Measurements from ENCODE around the gene DUSP23.
A peak's percentile ranks its signal among the peaks of the same experiment; 100 is the strongest.

Gene DUSP23

DNA sequence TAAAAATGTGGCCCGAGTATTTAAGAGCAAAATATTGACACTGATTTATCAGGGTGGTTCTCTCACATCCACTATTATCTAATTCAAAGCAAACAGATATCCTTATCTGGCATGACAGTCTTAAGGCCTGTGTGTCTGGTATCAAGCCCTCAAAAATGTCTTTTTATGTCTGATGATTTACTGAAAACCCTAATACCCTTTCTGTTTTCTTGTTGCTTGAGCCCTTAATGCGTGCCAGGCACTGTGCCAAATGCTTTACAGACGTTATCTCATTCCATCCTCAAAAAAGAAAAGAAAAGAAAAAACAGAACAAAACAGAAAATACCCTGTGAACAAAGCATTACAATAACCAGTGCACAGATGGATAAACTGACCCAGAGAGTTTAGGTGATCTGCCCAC lies 5.7 kb downstream of the DUSP23 start:
- peak; percentile 38 for DNase-seq (ENCODE audit: low spot score)

DNA sequence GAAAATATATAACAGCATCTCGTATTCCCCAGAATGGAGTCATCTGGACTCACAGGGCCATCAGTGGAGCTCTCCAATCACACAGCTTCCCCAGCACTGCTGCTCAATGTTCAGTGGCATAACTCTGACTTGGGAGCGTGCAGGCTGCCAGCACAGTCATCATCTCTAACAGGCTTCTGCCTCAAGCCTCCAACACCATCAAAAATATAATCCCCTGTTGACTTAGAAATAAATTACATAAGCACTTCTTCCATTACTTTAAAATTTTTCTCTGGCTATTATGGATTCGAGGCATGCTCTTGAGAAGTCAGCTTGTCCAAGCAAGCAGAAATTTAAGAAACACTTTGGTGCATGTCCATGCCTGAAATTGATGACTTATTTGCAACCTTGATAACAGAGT lies 6.2 kb downstream of the DUSP23 start:
- DNase-seq (ENCODE audit: low spot score) = no peak

DNA sequence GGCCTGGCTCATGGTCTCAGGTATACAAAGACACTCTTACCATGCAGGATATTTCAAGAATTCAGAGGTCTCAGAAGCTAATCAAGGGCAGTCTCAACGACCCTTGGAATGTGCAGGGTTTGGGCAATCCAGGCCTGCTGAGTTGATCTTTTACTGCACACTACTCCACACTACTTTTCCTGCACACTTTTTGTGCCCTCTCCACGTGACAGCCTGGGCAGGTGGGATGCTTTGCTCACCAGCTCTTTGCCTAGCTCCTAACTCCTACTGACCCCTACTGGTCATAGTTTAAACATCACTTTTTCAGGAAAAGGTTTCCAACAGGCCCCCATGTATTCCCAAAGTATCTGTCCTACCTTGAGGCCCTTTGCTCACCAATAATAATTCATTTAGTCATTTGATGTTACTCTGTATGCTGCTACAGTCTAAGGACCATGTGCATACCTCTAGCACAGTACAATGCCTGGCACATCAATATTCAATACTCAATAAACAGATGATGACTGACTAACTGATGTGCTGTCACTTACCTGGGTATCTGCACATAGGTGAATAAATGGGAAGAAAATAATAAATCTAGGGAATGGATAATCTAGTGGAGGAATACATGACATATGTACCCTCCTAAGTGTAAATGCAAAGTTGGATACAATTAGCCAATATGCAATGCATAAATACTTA lies 9.6 kb downstream of the DUSP23 start:
- DNase-seq (ENCODE audit: low spot score) = peak; percentile 17

DNA sequence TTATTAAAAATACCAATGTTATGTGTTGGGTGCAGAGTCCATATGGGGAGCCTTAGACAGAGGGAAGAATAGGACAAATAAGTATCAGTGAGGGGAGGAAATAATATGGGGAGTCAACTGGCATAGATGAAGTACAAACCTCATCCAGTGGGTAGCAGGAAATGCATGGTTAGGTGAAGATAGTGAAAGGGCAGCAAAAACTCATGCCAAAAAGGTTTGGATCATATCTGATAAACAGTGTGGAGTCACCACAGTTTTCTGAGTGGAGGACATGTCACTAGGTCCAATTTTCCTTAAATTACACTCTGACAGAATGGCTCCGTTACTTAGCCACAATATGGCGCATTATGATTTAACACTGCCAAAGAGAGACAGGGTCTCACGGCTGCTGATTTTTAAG lies 10.3 kb downstream of the DUSP23 start:
- no peak for DNase-seq (ENCODE audit: low spot score)

DNA sequence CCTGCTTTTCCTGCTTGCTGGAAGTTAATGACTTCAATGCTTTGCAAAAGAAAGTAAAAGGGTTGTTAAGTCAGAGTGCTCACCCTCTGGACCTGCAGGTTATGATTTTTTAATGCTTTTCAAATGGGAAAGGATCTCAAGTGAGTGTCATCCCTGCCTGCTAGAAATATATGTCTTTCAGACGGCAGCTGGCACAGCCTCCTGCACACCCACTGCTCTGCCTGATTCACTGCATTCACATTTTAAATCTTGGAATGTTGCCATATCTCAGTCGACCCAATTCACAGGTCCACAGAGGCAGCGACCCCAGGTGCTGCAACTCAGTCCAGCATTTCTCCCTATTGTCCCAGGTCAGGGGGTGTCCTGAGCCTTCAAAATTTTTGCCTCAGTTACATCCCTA lies 10.7 kb downstream of the DUSP23 start:
- no peak for DNase-seq (ENCODE audit: low spot score)

DNA sequence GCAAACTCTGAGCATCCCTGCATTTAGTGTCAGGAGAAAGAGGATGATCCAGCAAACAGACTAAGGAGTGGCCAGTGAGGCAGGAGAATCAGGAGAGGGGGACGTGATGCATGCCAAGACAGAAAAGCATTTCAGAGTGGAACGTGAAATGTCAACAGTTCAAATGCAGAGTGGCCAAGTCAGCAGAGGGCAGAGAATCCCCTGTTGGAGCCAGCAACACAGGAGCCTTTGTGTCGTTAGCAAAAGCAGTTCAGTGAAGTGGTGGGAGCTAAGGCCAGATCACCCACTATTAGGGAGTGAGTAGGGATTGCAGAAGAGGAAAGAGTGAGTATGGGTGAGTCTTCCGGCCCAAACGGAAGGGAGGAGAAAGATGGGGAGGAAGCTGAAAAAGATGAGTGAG lies 14.8 kb downstream of the DUSP23 start:
- DNase-seq (ENCODE audit: low spot score) = no peak

DNA sequence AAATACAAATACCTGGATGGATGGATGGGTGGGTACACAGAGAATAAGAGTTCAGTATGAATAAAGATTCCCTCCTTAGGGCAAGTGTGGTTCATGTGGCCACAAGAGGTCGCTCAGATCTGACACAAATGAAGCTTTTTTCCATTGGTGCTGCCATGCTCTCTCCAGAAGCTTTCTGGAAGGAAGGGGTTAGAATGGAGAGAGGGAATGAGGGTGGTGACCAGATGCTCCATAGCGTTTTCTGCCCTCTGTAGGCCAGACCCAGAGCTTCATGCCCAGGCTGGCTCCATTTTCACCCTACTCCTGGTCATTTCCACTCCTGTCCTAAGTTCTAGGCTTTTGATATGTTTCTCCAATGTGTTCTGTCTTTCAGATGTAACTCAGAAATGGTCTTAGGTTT lies 18.1 kb downstream of the DUSP23 start:
- peak; percentile 81 for DNase-seq (ENCODE audit: low spot score)

DNA sequence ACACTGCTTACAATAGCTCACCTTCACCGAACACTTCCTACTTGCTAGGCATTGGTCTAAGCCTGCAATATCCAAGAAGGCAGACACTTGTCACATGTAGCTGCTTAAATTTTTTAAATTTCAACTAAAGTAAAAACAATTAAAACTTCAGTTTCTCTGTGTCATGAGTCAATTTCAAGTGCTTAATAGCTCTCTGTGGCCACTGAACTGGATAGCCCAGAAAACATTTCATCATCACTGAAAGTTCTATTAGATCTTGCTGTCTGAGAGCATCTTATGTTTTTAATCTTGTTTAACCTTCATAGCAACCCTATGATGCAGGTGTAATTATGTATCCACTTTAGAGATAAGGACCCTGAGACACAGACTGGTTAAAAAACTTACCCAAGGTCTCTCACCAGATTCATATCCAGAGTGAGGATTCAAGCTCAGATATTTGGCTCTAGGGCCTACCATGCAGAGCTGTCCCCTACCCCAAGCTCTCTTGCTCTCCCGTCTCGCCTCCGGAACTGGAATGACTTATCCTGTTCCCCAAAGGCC lies 18.8 kb downstream of the DUSP23 start:
- no peak for DNase-seq (ENCODE audit: low spot score)

DNA sequence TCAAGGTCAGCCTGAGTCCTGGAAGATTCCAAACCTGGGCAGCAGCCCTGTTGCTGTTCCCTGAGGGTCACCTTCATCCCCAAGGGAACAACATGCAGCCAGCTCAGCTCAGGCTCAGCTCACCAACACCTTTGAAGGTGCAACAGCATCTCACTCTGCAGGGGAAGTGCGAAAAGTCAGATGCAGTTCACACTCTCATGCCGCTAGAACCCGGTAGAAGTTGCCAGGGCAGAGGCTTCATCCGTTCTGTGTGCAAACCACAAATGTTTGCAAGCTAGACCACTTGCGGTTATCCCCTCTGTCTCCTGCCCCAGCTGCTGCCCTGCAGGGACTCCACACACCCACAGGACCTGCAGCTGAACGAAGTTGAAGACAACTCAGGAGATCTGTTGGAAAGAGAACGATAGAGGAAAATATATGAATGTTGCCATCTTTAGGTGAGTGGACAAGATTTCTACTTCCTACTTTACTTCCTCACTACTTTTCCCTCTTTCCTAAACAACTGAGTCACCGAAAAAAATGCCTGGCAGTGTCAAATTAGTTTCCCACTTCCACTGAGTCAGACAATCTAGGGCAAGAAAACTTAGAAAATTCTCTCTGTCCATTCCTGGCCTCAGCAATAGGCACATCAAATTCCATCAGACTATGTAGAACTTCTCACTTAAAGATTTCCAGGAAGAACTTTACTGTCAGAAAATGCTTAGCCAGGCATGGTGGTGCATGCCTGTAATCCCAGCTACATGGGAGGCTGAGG lies 19.6 kb downstream of the DUSP23 start:
- DNase-seq (ENCODE audit: low spot score) = no peak

DNA sequence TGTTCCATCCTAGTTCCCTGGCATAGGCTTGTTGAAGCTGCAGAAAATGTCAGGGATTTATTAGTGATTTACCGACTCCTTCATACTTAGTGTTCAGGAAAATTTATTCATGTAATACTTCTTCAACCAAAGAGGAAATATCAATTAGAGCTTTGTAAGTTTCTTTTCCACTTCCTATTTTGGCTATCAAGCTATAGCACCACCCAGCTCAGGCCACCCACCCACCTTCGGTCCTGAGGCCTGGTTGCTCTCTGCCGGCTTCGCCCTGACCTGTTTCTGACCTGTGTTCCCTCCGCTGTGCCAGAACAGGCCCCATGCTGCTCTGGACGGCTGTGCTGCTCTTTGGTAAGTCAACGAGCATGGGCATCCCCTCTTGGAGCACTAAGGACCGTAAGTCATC lies 21.3 kb downstream of the DUSP23 start, which contains the start of gene FCRL6:
Gene FCRL6 (plus strand): TSS at position 250 of the 400 bp plus-strand sequence. CDS start 65 bp downstream, at position 315.
- DNase-seq (ENCODE audit: low spot score) = no peak

DNA sequence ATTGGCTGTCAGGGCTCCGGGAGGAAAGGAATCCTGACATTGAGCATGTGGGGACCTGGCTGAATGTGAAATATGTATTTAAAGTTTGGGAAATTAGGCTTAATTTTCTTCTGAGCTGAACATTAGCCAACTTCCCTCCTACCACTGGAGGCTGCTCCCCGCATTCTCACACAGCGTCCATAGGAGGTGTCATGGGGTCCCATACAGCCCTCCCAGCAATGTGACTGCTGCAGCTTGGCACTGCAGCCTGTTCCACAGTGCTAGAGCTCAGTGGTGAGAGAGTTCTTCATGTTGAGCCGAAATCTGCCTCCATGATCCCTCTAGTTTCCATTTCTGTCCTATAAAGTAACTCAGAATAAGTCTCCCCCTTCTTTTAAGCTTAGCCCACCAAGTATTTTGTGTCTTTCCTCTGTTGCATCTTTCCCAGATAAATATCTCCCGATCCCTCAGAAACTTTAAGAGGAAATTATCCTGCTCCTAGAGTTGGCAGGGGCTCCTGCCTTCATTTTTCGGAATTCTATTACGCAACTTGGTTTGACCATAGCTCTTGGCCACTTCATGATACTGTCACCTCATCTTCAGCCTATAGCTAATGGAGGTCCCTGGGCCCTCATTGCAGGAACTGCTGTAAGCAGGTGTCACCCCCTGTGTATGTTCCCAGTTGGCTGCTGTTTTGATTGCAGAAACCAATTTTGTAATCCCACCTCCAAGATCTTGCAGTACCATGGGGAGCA lies 23.4 kb downstream of the DUSP23 start:
- no peak for DNase-seq (ENCODE audit: low spot score)

DNA sequence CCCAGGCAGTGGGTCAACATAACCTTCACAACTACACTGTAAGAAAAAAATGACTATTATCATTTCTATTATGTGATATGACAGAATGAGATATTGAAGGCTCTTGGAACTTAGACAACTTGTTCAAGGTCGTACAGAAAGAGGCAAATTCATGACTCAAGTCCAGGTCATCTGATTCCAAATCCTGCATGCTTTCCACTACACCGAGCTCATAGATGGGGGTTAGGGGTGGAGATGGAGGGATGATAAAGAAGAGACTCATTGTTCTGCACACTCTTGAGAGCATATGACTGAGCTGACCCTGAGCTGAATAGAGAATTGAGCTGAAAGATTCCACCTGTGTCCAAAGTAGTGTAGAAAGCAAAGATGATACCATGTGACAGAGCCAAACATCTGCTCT lies 24.2 kb downstream of the DUSP23 start:
- DNase-seq (ENCODE audit: low spot score) = no peak

DNA sequence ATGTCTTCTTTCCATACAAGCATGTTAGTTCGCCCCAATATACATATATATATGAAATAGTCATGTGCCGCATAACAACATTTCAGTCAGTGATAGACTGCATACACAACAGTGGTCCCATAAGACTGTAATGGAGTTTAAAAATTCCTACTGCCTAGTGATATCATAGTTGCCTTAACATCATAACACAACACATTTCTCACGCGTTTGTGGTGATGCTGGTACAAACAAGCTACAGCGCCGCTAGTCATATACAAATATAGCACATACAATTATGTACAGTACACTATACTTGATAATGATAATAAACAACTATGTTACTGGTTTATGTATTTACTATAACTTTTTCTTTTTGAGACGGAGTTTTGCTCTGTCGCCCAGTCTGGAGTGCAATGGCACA lies 35.2 kb downstream of the DUSP23 start:
- no peak for DNase-seq (ENCODE audit: low spot score)

DNA sequence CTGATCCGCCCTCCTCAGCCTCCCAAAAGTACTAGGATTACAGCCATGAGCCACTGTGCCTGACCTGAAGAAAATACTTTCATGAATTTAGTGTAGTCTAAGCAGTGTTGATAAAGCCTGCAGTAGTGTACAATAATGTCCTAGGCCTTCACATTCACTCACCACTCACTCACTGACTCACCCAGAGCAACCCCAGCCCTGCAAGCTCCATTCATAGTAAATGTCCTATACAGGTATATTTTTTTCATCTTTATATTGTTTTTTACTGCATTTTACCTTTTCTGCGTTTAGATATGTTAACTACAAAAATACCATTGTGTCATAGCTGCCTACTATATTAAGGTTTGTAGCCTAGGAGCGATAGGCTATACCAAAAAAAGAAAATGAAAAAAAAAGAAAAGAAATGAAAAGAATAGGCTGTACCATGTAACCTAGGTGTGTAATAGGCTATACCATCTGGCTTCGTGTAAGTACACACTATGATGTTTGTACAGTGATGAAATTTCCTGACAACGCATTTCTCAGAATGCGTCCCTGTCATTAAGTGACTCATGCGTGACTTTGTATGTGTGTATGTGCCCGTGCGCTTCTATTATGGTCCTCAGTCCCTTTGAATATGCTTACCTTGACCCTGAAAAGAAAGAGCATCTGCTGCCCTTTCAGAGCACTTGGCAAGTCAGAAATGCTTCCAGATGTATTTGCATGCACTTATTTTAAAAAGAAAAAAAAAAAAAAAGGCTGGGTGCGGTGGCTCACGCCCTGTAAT lies 36.7 kb downstream of the DUSP23 start:
- DNase-seq (ENCODE audit: low spot score) = no peak

DNA sequence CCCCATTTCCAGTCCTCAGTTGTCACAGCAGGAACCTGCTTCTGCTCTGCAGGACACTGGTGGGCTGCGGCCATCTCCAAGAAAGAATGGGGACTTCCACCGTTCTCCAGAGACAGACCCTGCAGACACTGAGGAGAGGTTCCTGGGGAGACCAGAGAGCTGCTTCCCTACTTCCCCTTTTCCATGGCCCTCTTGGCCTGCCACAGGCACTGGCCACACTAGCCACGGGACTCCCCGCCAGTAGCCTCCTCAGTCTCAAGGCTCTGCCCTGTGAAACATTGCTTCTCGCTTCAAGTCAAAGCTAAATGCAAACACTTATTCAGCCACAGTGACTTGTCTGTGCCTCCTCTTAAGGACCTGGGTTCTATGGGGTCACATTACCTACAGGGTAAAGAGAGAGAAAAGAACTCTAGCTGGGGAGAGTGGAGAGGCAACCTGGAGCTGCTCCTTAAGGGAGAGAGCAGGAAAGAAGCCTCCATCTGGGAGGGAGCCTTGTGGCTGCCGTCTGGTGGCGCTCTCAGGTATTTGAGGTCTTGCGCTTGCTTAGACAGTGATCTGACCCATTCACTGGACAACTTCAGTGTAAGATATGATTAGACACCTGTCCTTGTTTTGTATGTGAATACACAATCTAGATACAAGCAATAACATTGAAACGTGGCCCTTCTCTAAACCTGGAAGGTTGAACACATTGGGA lies 40.6 kb downstream of the DUSP23 start:
- DNase-seq (ENCODE audit: low spot score) = no peak

DNA sequence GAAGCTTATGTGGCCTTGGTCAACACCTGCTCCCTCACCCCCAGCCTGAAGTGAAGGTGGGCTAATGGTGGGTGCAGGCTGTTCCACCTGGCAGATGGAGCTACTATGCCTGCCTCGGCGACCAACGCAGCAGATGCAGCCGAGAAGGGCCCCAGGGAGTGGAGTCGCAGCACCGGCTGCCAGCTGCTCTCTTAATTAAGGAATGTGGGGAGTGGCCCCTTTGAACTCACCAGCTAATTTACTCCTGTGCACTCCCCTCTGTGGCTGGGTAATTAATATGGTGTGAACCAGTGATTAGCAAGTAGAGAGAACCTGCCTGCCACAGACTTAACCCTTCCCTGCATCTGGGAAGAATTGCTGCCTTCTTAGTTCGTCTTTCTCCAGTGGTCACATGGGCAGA lies 42.6 kb downstream of the DUSP23 start:
- no peak for DNase-seq (ENCODE audit: low spot score)

DNA sequence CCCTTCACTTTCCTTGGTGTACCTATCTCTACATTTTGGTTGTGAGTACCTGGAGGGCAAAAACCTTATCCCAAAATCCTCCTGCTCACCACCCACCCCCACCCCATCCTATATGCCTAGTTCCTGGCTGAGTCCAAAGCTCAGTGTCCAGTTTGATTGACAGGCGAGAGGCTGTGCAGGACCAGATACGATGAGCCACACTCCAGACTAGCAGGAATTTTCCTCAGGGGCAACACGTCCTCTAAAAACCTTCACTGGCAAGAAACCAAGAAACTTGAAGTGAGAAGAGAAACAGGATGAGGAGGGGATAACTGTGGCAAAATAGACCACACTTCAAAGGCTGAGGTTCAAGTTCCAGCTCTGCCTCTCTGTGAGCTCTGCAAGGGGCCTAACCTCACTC lies 44.8 kb downstream of the DUSP23 start:
- DNase-seq (ENCODE audit: low spot score) = no peak

DNA sequence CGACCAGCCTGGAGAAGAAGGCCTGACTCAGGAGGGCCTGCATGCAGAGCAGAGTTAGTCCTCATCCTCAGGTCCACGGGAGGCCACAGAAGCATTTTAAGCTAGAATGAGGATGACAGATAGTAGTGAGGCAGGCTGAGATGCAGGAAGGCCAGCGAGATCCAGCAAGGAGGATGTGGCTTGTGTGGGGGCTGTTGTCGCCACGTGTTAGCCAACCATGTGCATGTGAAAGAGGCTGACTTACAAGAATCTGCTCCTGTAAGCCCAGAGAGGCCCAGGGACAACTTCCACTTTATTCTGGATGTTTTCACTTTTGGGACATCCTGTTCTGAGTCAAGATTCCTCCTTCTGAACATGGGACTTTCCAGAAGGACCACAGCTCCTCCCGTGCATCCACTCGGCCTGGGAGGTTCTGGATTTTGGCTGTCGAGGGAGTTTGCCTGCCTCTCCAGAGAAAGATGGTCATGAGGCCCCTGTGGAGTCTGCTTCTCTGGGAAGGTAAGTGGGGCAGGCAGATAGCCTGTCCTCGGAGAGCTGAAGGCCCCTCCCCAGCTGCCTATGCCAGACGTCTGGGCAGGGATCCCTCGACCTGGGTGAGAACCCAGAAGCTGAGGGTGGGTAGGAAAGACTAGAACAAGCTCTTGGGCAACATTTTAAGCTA lies 45.8 kb downstream of the DUSP23 start, which contains the start of gene SLAMF8:
Gene SLAMF8 (plus strand): TSS at position 433 of the 661 bp plus-strand sequence. CDS start 26 bp downstream, at position 459.
- DNase-seq (ENCODE audit: low spot score) = no peak

DNA sequence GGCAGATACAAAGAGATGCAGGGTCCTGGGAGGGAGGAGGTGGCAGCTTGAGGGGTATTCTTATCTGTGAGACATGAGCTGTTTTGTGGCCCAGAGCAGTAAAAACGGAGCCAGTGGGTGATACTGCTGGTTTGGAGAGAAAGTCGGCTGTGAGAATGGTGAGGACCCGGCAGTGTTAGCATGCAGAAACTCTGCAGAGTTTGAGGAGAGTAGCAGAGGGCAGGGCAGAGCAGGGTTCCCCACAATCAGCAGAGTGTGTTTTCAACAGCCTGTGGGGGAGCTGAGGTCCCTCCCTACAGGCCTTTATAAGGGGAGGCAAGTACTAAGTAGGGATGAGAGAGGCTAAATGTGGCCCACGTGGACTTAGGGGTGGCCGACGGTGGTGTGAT lies 46.3 kb downstream of the DUSP23 start:
- DNase-seq (ENCODE audit: low spot score) = no peak

DNA sequence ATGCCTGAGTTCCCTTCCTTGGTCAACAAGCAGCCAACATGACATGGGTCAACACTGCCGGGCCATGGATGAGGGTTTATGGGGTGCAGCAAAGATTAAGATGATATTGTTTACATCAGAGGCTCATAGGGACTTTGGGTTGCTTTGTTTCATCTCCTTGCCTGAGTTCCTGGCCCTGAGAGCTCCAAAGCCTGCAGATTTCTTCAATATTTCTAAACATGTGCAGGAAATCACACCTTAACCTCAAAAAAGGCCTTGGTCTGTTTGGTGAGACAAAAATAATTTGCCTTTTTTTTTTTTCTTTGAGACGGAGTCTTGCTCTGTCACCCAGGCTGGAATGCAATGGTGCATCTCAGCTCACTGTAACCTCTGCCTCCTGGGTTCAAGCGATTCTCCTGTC lies 46.8 kb downstream of the DUSP23 start:
- DNase-seq (ENCODE audit: low spot score) = no peak
